Peyer's patch (tissue), 4 donors: ENCODE measurements around the gene ADAMTS2. TPM values are rescaled to one million over a fixed set of nuclear protein-coding genes. Genes with fewer than 3 reads are reported as not detected.

Experiments used
- DNase-seq, 3 donors: peaks; one replicate each; pipeline ENCODE4 v3.0.0-alpha.2; 2017 to 2019
- H3K27ac ChIP-seq, 4 donors: fragments of 200-600 bp; sonication (generic); one replicate each; pipeline ENCODE4 v1.5.1; 2016 to 2019
- H3K27me3 ChIP-seq, 2 donors: fragments of 200-600 bp; sonication (generic); one replicate each; pipeline ENCODE4 v1.5.1; 2019
- H3K36me3 ChIP-seq, 3 donors: fragments of 200-600 bp; sonication (generic); one replicate each; pipeline ENCODE4 v1.5.1; 2016 to 2019
- H3K4me1 ChIP-seq, 4 donors: fragments of 200-600 bp; sonication (generic); one replicate each; pipeline ENCODE4 v1.5.1; 2016 to 2019
- H3K4me3 ChIP-seq, 4 donors: fragments of 200-600 bp; sonication (generic); 1 replicate in 3 of 4; 2 replicates in 1 of 4; pipeline ENCODE4 v1.5.1; 2016 to 2019; ENCODE audit warnings: mild to moderate bottlenecking in 1 of 4
- H3K9me3 ChIP-seq, 4 donors: fragments of 200-600 bp; sonication (generic); one replicate each; pipeline ENCODE4 v1.5.1; 2016 to 2019; ENCODE audit warnings: mild to moderate bottlenecking in 1 of 4
- POLR2A ChIP-seq, 2 donors: fragments of 450-650 bp; IDR thresholded peaks; one replicate each; pipeline ENCODE4 v1.5.1; 2017; ENCODE audit warnings: antibody characterized with exemption in 2 of 2, mild to moderate bottlenecking in 2 of 2, moderate library complexity in 2 of 2
- total RNA-seq, 4 donors: library from RNA; depleted of rRNA; stranded (reverse); fragments of >200 nt; gene quantifications; one replicate each; pipeline ENCODE4 v1.1.0, GENCODE V29; 2016
- TF ChIP-seq, protein P1 (sequence below), 6 experiments: fragments of 450-650 bp in 4 of 6; fragments of 200-600 bp in 2 of 6; sonication (generic) in 1 of 6; IDR thresholded peaks; one replicate each; pipeline ENCODE4 v1.5.1; 2017 to 2019; ENCODE audit warnings: antibody characterized with exemption in 6 of 6, mild to moderate bottlenecking in 3 of 6, moderate library complexity in 1 of 6

Gene ADAMTS2
- total RNA-seq, 4 donors from 2014 or later: 5.3 to 90.0 (median 9.5) TPM

DNA sequence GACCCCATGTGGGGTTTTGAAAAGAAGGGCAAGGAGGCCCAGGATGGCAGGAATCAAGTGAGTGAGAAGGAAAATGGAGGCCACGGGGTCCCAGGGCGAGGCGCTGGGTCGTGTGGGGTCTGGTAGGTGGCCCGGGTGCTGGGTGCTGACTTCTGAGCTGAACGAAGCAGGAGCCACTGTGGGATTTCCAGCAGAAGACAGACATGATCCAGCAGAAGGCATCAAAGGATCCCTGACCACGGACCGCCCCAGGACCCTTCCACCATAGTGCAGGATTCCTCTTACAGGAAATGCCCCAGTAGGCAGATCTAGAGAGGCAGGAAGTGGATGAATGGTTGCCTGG lies 106.7 kb downstream of the ADAMTS2 start:
- TF ChIP-seq, protein P1, sequence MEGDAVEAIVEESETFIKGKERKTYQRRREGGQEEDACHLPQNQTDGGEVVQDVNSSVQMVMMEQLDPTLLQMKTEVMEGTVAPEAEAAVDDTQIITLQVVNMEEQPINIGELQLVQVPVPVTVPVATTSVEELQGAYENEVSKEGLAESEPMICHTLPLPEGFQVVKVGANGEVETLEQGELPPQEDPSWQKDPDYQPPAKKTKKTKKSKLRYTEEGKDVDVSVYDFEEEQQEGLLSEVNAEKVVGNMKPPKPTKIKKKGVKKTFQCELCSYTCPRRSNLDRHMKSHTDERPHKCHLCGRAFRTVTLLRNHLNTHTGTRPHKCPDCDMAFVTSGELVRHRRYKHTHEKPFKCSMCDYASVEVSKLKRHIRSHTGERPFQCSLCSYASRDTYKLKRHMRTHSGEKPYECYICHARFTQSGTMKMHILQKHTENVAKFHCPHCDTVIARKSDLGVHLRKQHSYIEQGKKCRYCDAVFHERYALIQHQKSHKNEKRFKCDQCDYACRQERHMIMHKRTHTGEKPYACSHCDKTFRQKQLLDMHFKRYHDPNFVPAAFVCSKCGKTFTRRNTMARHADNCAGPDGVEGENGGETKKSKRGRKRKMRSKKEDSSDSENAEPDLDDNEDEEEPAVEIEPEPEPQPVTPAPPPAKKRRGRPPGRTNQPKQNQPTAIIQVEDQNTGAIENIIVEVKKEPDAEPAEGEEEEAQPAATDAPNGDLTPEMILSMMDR (IDR thresholded peaks at IDR 0.05): no peak
- TF ChIP-seq POLR2A (IDR thresholded peaks at IDR 0.05): no peak
- H3K9me3 ChIP-seq: no peaks in the 10 kb centered on the region
- H3K4me3 ChIP-seq: no peak overlapping the region
- no peaks in the 10 kb centered on the region for H3K36me3 ChIP-seq
- H3K27ac ChIP-seq: no peak overlapping the region
- H3K4me1 ChIP-seq: no peaks in the 10 kb centered on the region
- no peaks in the 10 kb centered on the region for H3K27me3 ChIP-seq
- no peak for DNase-seq

DNA sequence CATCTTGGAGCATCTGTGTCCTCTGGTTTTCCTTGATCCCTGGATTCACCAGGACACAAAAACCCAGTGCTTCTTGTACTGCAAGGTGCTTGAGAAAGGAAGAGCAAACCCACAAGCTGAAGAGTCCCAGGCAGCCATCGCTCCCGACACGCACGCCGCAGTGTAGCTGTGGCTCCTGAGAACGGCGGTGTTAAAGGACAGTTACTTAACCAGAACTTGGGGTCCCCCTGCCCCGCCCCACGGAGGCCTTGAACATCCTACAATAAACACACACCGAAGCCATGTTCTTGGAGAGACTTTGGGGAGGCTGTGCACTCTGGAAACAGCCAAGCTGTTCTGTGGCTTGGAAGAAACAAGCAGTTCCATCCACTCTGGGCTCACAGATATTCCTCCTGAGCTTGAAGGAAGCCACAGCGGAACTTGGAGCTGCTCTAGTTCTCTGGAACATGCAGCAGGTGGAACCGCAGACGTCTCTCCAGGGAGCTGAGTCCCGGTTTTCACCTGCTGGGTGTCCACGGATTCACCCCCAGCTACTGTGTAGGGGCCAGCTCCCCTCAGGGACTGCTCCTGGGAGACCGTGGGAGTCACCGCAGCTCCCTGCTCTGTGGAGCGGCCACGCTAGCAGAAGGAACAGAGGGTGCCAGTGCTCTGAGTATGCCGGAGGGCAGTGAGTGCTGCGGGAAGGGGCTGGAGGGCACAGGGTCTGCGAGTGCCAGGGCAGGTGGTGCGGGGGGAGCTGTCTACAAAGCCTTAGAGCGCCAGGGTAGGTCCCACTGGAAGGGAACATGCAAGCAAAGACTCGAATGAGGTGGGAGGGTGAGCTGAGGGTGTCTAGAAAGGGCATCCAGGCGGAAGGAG lies 107.3 kb downstream of the ADAMTS2 start:
- peak in 2 of 3 donors; percentile 29 to 40 for DNase-seq
- no peak for TF ChIP-seq POLR2A (IDR thresholded peaks at IDR 0.05)
- TF ChIP-seq, protein P1 (IDR thresholded peaks at IDR 0.05): no peak

DNA sequence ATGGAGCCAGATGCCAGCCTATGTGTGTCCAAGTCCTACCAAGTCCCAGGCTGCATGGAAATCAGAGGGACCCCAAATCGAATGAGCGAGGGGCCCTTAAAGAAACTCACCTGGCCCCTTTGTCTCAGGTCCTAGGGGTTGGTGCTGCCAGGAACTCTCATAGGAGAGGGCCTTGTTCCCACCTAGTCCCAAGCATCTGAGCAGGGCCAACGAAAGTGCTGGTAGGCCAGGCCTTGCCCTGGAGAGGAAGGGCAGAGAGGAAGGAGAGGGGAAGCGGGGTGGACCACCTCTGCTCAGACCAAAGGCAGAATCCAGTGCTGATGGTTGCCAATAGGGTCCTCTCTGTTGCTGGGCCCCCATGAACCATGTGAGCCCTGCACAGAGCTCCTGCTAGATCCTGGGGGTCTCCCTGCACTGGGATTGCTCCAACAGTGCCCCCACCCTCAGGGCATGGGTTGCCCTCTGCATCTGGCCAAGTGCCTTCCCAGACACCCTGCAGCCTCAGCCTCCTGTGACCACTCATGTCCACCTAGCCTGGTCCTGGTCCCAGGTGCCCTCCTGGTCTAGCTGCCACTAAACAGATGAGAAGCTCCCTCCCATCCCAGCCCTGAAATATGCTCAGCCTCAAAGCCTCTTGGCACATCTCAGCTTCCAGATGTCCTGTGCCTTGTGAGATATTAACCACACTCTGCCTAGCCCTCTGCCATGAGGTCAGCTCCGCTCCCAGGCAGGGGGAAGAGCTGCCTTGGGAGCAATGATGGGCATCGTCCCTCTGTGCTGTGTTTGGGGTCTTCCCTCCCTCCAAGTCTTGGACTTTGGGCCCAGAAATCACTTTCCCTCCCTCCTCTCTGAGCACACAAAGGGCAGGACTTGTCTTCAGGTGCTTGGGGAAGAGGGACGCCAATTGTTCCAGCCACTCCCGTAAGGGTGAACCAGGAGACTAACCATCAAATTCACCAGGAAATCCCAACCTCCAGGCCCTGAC lies 109.6 kb downstream of the ADAMTS2 start:
- no peaks in the 10 kb centered on the region for H3K36me3 ChIP-seq
- no peak overlapping the region for H3K27ac ChIP-seq
- peak in 2 of 3 donors; percentile 15 to 34 for DNase-seq
- no peak overlapping the region for H3K4me3 ChIP-seq
- H3K4me1 ChIP-seq: no peaks in the 10 kb centered on the region
- H3K27me3 ChIP-seq: no peaks in the 10 kb centered on the region
- no peaks in the 10 kb centered on the region for H3K9me3 ChIP-seq
- TF ChIP-seq, protein P1 (IDR thresholded peaks at IDR 0.05): no peak
- TF ChIP-seq POLR2A (IDR thresholded peaks at IDR 0.05): no peak

More for the DNA sequence above, 107.3 kb downstream of the ADAMTS2 start:
- Histone ChIP-seq H3K27ac (no peak overlapping the region), H3K27me3 (no peaks in the 10 kb centered on the region), H3K4me3 (no peak overlapping the region), H3K9me3 (no peaks in the 10 kb centered on the region), H3K36me3 (no peaks in the 10 kb centered on the region), H3K4me1 (no peaks in the 10 kb centered on the region)

DNA sequence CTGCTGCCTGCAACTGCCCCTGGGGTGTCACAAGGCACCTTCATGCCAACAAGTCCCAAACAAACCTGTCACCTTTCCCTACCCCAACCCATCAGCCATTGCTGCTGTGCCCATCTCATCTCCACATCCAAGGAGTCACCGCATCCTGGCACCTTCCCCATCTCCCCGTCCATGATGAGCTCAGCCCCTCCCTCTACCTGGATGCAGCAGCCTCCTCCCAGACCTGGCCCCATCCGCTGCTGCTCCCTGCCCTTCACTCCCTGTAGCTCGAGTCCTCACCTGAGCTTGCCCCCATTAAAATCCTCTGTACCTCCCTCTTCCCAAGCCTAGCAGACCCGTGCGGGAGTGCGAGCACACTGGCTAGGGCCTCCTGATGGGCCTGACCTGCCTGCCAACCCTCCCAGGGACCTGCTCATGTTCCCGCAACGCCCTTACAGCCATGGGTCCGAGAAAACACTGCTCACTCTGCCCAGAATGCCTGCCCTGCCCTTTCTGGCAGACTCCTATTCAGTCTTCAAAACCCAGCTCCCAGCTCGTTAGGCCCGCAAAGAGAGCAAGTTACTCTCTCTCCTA lies 110.6 kb downstream of the ADAMTS2 start:
- H3K36me3 ChIP-seq: no peaks in the 10 kb centered on the region
- peak in 2 of 3 donors; percentile 34 to 35 for DNase-seq
- no peaks in the 10 kb centered on the region for H3K4me1 ChIP-seq
- no peaks in the 10 kb centered on the region for H3K9me3 ChIP-seq
- no peak for TF ChIP-seq POLR2A (IDR thresholded peaks at IDR 0.05)
- TF ChIP-seq, protein P1 (IDR thresholded peaks at IDR 0.05): no peak
- no peaks in the 10 kb centered on the region for H3K27me3 ChIP-seq
- H3K27ac ChIP-seq: no peak overlapping the region
- H3K4me3 ChIP-seq: no peak overlapping the region

DNA sequence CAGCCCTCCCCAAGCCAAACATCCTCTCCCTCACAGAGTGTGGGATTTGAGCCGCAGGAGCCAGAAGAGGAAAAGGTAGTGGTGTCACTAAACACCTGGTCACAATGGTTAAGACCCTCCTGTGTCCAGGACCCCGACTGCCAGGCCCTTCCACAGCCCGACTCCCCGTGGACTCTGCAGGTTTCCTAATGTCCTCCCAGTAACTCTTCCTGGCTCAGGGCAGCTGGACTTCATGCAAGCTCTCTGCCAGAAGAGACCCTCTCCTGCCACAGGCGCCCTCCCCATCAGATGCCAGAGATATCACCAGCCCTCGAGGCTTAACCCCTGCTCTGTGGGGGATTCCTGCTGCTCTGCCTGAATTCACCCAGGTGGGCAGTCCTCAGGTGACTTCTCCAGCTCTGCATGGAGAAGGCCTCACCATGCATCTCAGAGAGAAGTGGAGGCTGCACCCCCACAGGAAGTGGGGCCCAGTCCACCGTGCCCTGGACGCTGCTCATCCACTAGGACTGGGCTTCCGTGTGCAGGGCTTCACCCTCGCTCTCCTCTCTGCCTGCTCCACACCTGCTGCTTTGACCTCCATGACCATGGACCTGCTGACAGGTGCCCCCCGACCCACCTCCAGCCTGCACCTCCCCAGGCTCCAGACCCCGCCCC lies 111.2 kb downstream of the ADAMTS2 start:
- peak in 2 of 3 donors; percentile 21 to 24 for DNase-seq
- Histone ChIP-seq H3K27me3 (no peaks in the 10 kb centered on the region), H3K4me1 (no peaks in the 10 kb centered on the region), H3K36me3 (no peaks in the 10 kb centered on the region), H3K27ac (no peak overlapping the region), H3K9me3 (no peaks in the 10 kb centered on the region), H3K4me3 (no peak overlapping the region)
- TF ChIP-seq, protein P1 (IDR thresholded peaks at IDR 0.05): no peak
- TF ChIP-seq POLR2A (IDR thresholded peaks at IDR 0.05): no peak
